ENCODE measurements around the gene MRPS7.

The MRPS7 gene

GRCh38 chr17:75313941-75314551, 52.4 kb downstream of the MRPS7 start:
- DNase-seq (ENCODE audit: low spot score) = no peak

- DNase-seq (ENCODE audit: low spot score) = no peak
Observed at GRCh38 chr17:75315541-75316243, 54.0 kb downstream of the MRPS7 start.

Measured in kidney capillary endothelial cell (primary cell).